ENCODE results near the gene MVD.

- no peak for TF ChIP-seq POLR2AphosphoS5 (IDR thresholded peaks at IDR 0.05)
- TF ChIP-seq POLR2A (IDR thresholded peaks at IDR 0.05; ENCODE audit: low read depth) = no peak
- no peak for TF ChIP-seq CTCF (IDR thresholded peaks at IDR 0.05)
- TF ChIP-seq EP300 (IDR thresholded peaks at IDR 0.05) = no peak
These were observed 7.1 kb upstream of the MVD start for GRCh38 chr16:88669980-88670379.
